Measurements from ENCODE around the gene HPCA.

The HPCA gene

DNA sequence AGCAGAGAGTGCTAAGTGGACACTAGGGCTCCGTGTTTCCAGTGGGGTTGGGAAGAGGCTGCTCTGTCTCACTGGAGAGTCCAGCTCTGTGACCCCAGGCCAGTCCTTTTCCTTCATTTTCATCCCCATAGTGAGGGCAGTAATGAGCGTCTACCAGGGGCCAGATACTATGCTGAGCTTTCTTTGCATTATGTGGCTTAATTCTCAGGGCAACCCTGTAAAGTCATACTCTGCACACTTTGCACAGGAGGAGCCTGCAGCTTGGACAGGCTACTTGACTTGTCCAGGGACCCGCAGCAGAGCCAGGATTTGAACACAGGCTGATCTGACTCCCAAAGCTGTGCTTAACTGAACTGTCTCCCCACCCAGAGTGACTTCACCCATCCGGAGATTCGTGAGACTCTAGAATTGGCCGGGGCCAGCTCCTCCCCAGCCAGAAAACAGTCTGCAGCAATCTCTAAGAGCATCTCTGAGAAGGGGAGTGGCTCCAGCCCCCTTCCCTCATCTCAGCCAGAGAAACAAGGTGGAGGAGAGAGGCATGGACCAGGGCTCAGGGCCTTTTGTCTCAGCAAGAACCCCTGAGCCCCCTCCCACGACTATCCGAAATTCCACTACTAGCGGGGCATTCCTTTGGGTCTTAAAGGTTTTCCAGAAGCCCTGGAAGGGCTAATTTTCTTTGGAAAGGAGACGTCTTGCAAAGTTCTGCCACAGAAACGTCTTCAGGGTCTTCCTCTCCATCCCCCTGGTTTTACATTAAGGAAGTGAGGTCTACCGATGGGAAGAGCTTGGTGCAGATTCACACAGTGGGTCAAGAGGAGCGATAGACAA lies 14.7 kb upstream of the HPCA start:
- no peak for DNase-seq

GRCh38 chr1:32872192-32872460 lies 14.2 kb upstream of the HPCA start:
- DNase-seq, result no peak

GRCh38 chr1:32873484-32873883 lies 12.8 kb upstream of the HPCA start:
- DNase-seq, result no peak

DNA sequence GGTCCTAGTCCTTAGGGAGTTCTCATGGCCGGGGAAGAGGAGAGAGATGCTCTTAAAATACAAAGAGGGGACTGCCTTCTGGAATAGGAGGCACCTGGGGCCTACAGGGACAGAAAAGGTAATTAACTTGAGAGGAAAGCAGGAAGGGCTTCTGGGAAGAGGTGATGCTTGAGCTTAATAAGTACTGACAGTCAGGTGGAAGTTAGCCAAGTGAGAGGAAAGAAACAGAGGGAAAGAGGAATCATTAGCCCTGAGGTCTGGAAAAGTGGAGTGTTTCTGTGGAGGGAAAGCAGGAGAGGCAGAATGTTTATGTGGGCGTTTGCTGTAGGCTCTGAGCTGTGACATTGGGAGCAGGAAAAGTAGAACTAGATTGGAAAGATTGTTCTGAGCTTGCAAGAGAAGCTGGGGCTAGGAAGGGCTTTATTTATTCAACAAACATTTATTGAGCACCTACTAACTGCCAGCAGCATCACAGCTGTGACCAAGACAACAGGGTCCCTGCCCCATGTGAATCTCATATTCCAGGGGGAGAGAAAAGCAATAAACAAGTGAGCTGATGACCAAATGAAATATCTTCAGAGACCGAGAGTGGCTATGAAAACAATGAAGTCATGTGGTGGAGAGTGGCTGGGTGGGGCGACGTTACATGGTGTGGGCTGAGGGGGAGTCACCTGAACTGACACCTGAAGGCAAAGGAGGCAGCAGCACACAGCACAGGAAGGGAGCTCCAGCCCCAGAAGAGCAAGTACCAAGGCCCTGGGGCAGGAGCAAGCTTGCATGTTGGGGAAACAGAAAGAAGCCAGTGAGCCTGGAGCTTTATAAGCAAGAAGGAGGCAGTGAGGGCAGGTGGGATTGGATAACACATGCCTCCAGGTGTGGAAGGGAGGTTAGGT lies 11.2 kb upstream of the HPCA start:
- DNase-seq, result no peak

- DNase-seq, result no peak
These were observed 9.7 kb upstream of the HPCA start for GRCh38 chr1:32876341-32877210.

GRCh38 chr1:32877211-32878110 lies 8.8 kb upstream of the HPCA start:
- DNase-seq, result no peak

DNA sequence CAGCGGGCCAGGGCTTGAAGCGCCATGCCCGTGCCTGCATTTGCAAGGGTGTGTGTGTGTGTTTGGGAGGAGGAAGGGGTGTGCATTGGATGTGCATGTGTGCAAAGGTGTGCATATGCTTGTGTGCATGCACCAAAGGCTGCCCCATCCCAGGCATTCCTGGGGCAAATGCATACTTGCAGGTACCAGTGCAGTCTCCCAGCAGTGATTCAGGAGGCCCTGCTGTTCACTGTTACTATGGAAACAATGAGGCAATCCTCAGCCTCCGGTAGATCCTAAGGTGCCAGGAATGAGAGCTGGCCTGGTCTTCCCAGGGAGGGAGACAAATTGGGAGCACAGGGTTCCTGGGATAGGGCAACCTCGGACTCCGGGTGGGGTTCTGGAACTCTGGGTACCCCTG lies 8.1 kb upstream of the HPCA start:
- DNase-seq, result no peak

DNA sequence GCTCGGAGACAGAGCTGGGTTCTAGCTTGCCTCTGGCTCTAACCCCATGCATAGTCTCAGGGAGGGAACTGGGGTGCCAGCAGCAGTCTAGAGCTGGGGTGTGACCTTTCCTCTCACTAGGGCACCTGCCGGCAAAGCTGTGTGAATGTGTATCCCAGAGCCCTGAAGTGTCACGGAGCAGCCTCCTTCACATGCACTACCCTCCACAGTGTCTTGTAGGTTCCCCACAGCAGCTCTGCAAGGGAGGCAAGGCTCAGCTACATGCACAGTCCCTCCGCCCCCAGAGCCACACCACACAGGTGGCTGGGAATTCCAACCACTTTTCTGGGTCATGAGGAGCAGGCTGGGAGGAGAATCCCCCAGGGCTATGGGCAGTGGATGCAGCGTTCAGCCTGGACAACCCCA lies 7.7 kb upstream of the HPCA start:
- DNase-seq, result no peak

DNA sequence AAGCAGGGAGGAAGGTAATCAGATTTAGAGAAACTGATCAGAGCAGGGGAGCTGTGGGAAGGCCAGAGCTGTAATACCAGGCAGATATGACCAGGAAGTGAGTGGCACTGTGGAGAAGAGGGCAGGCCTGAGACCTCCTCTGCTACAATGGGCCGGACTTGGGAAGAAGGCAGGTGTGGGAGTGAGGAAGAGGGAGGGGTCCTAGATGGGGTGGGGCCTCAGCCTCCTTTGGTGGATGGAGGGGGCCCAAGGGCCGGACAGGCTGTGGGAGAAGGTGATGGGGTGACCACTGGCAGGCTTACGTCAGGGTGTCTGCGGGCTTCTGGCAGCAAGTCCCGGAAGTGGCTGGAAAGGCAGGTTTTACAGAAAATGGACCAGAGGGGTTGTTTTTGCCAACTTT lies 5.0 kb upstream of the HPCA start:
- DNase-seq, result no peak

DNA sequence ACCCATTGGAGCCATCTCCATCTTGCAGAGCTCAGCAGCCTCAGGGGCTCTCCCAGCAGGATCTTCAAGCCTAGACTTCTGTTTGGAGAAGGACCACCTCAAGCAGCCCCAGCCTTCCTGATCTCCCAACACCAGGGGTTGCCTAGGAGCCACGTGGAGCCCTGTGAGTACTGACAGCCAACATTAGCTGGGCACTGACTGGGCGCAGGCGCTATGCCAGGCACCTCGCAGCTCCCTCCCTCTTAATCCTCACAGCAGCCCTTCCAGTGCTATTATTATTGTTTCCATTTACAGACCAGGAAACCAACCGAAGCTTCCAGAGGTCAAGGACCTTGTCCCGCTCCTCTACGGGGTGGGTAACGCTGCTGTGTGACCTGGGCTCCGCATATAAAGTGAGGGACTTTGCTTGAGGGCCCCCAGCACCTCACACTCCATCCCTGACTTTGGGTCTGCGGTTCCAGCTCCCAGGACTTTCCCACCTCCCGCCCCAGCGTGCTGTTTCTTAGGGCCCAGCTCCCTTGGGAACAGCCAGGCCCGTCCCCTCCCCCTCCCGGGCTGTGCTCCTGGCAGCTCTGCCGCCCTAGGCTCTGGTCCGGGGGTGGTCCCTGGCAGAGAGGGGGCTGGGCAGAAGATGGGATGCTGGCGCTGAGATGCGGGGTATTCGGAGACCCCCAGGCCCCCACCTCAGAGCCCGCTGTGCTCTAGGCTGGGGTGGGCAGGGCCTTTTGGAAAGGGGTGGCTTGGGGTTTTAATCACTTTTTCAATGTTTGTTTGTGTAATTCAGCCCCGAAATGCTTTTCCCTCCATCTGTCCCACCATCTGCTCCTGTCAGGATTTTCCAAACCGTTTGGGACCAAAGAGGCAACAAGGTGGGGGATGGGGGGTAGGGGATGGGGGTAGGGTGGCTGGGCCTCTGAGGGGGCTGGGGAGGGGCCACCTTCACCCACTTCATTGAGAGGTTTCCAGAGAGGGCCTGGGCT lies 4.1 kb upstream of the HPCA start:
- no peak for DNase-seq

DNA sequence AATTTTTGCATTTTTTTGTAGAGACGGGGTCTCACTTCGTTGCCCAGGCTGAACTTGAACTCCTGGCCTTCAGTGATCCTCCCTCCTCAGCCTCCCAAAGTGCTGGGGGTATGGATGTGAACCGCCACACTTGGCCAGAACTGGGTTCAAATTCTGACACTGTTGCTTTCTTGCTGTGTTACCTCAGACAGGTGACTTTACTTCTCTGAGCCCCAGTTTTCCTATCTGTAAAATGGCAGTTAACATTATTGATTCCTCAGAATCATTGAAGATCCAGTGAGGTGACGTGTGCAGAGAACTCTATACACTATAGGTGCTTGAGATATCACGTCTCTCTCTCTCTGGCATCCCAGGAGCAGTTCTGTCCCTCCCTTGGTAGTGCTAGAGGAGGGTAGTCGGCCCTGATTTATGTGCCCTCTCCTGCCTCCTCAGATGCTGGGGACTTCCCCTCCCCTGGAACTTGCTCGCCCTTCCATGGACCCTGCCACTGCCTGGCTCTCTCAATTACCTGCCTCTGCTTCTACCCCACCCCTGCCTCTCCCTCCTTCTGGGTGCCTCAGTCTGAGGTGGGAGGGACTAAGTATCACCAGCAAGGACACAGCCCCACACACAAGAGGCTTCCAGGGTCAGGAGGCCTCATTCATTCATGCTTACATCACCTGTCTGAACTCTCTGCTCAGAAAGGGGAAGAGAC lies 2.8 kb upstream of the HPCA start:
- no peak for DNase-seq

DNA sequence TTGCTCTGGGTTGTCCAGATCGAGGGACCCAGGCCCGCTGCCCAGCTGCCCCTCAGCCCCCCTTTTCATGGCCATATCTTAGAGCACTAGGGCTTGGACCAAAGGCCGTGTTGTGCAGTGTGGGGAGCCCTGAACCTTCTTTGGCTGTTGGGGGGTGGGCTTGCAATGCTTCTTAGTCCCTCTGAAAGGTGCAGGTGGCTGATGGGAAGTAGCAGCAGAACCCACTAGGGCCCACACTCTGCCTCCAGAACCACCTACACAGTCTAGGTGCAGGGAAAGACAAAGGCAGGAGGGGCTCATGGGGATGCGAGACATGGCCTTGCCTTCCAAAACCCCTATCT lies 2.3 kb upstream of the HPCA start:
- no peak for DNase-seq

- DNase-seq, result no peak
These were observed 1.6 kb upstream of the HPCA start for GRCh38 chr1:32884726-32885125.

GRCh38 chr1:32885676-32886003 lies 651 bp upstream of the HPCA start:
- DNase-seq, result no peak

GRCh38 chr1:32886828-32887414 lies 630 bp downstream of the HPCA start:
- DNase-seq, result no peak

DNA sequence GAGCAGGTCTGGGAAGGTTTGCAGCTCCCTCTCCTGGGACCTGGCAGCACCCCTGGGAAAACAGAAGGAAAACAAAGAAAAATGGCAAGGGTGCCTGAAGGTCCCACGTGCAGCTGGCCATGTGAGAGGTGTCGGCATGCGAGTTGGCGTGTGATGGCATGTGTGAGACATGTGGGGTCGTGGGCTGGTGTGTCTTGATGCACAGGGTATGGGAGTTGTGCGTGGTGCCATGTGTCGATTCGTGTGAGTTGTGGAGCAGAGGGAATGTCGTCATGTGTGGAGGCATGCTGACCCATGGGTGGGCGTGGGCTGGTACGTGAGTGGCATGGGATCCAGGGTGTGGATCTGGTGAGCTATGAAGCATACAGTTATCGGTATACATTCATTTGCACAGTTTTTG lies 1.3 kb downstream of the HPCA start:
- DNase-seq, result no peak

- no peak for DNase-seq
These were observed 1.8 kb downstream of the HPCA start for GRCh38 chr1:32888134-32888533.

GRCh38 chr1:32888677-32889420 lies 2.6 kb downstream of the HPCA start:
- DNase-seq, result no peak

- no peak for DNase-seq
These were observed 3.5 kb downstream of the HPCA start for GRCh38 chr1:32889731-32890278.

Data from kidney glomerular epithelial cell (primary cell).